SK-N-MC (cell line): ENCODE data around the gene TMEM131L.

Experiments used
- EZH2 ChIP-seq: fragments of 200-600 bp; sonication (generic); IDR thresholded peaks from one replicate; pipeline ENCODE4 v1.6.1; 2017; ENCODE audit warnings: antibody characterized with exemption
- POLR2AphosphoS5 ChIP-seq: IDR thresholded peaks from 2 replicates; pipeline ENCODE4 v1.6.1; 2012; ENCODE audit warnings: mild to moderate bottlenecking, low read depth, low read length, borderline replicate concordance

GRCh38 chr4:153651116-153651515 lies 185.0 kb downstream of the TMEM131L start:
- no peak for TF ChIP-seq POLR2AphosphoS5
- no peak for TF ChIP-seq EZH2
